WTC11 (cell line): ENCODE results near the gene KRTAP22-2. TPM values are rescaled to one million over a fixed set of nuclear protein-coding genes. Genes with fewer than 3 reads are reported as not detected.

Experiments
- ATAC-seq: fragments of 200-7000 bp; cut with Tn5 transposase; 2 replicates; pipeline ENCODE4 v1.10.0; 2021; ENCODE audit warnings: mild to moderate bottlenecking, moderate library complexity
- CTCF ChIA-PET: fragments of 300-600 bp; sonication (Branson Sonifier 250); formaldehyde crosslinking; loops from one replicate; lab custom pipeline; 2021; ENCODE audit warnings: antibody characterized with exemption; lab: Charles Lee
- POLR2A ChIA-PET: fragments of 350-600 bp; sonication (Branson Sonifier 250); formaldehyde crosslinking; loops from one replicate; lab custom pipeline; 2021; ENCODE audit warnings: antibody characterized with exemption; lab: Charles Lee
- DNase-seq: peaks from one replicate; pipeline ENCODE4 v3.0.0; 2021; ENCODE audit warnings: low spot score
- H3K27ac Mint-ChIP-seq: 2 replicates; pipeline ENCODE4 v1.8.0; 2021; ENCODE audit warnings: mixed read lengths
- H3K27me3 Mint-ChIP-seq: 2 replicates; pipeline ENCODE4 v1.8.0; 2021; ENCODE audit warnings: low read depth, mild to moderate bottlenecking, moderate library complexity, mixed read lengths
- H3K36me3 Mint-ChIP-seq: 2 replicates; pipeline ENCODE4 v1.8.0; 2021; ENCODE audit warnings: mixed read lengths
- H3K4me1 Mint-ChIP-seq: 2 replicates; pipeline ENCODE4 v1.8.0; 2022; ENCODE audit warnings: mixed read lengths
- H3K4me3 Mint-ChIP-seq: 2 replicates; pipeline ENCODE4 v1.8.0; 2021; ENCODE audit warnings: mild to moderate bottlenecking, moderate library complexity, mixed read lengths
- H3K9me3 Mint-ChIP-seq: 2 replicates; pipeline ENCODE4 v1.8.0; 2021; ENCODE audit warnings: mixed read lengths
- ATF6 ChIP-seq: sonication (generic); formaldehyde crosslinking; IDR thresholded peaks from 2 replicates; pipeline ENCODE4 v1.8.1; 2023; ENCODE audit warnings: mild to moderate bottlenecking, missing genetic modification reagents
- CREB1 ChIP-seq: sonication (generic); formaldehyde crosslinking; IDR thresholded peaks from 2 replicates; pipeline ENCODE4 v1.8.0; 2023; ENCODE audit warnings: mild to moderate bottlenecking, missing genetic modification reagents
- CREM ChIP-seq: sonication (generic); formaldehyde crosslinking; IDR thresholded peaks from 2 replicates; pipeline ENCODE4 v1.8.1; 2022; ENCODE audit warnings: mild to moderate bottlenecking, missing genetic modification reagents, moderate library complexity
- ERG ChIP-seq: fragments of 250-450 bp; sonication (Bioruptor Pico); IDR thresholded peaks from 2 replicates; pipeline ENCODE4 v1.8.0; 2021; ENCODE audit warnings: mild to moderate bottlenecking
- ESRRA ChIP-seq: sonication (generic); formaldehyde crosslinking; IDR thresholded peaks from 2 replicates; pipeline ENCODE4 v1.8.1; 2022; ENCODE audit warnings: mild to moderate bottlenecking, missing genetic modification reagents, borderline replicate concordance
- ETV6 ChIP-seq: sonication (generic); formaldehyde crosslinking; IDR thresholded peaks from 2 replicates; pipeline ENCODE4 v1.8.1; 2022; ENCODE audit warnings: mild to moderate bottlenecking, missing genetic modification reagents
- GABPB1 ChIP-seq: sonication (generic); formaldehyde crosslinking; IDR thresholded peaks from 2 replicates; pipeline ENCODE4 v1.8.1; 2023; ENCODE audit warnings: mild to moderate bottlenecking, missing genetic modification reagents
- IRF1 ChIP-seq: sonication (generic); formaldehyde crosslinking; IDR thresholded peaks from 2 replicates; pipeline ENCODE4 v1.8.0; 2023; ENCODE audit warnings: missing genetic modification reagents
- JAZF1 ChIP-seq: fragments of 250-450 bp; sonication (Bioruptor Pico); IDR thresholded peaks from 2 replicates; pipeline ENCODE4 v1.9.0; 2021; ENCODE audit warnings: moderate library complexity, mild to moderate bottlenecking, inconsistent platforms
- JUN ChIP-seq: sonication (generic); formaldehyde crosslinking; IDR thresholded peaks from 2 replicates; pipeline ENCODE4 v1.8.0; 2023; ENCODE audit warnings: mild to moderate bottlenecking, missing genetic modification reagents
- NR2C2 ChIP-seq: sonication (generic); formaldehyde crosslinking; IDR thresholded peaks from 2 replicates; pipeline ENCODE4 v1.8.0; 2022; ENCODE audit warnings: mild to moderate bottlenecking, missing genetic modification reagents
- PREB ChIP-seq: sonication (generic); formaldehyde crosslinking; IDR thresholded peaks from 2 replicates; pipeline ENCODE4 v1.8.1; 2022; ENCODE audit warnings: mild to moderate bottlenecking, missing genetic modification reagents, moderate library complexity, borderline replicate concordance
- SMAD4 ChIP-seq: sonication (generic); formaldehyde crosslinking; IDR thresholded peaks from 2 replicates; pipeline ENCODE4 v1.8.0; 2022; ENCODE audit warnings: mild to moderate bottlenecking, missing genetic modification reagents
- TP53 ChIP-seq: sonication (generic); formaldehyde crosslinking; IDR thresholded peaks from 2 replicates; pipeline ENCODE4 v1.8.1; 2023; ENCODE audit warnings: mild to moderate bottlenecking, missing genetic modification reagents
- USF1 ChIP-seq: sonication (generic); formaldehyde crosslinking; IDR thresholded peaks from 2 replicates; pipeline ENCODE4 v1.8.0; 2022; ENCODE audit warnings: mild to moderate bottlenecking, missing genetic modification reagents
- ZNF219 ChIP-seq: sonication (generic); formaldehyde crosslinking; IDR thresholded peaks from 2 replicates; pipeline ENCODE4 v1.8.0; 2023; ENCODE audit warnings: missing genetic modification reagents, mild to moderate bottlenecking, borderline replicate concordance
- ZNF281 ChIP-seq: sonication (generic); formaldehyde crosslinking; IDR thresholded peaks from 2 replicates; pipeline ENCODE4 v1.8.0; 2023; ENCODE audit warnings: mild to moderate bottlenecking, missing genetic modification reagents
- ZNF671 ChIP-seq: fragments of 250-450 bp; sonication (Bioruptor Pico); IDR thresholded peaks from 2 replicates; pipeline ENCODE4 v1.8.0; 2021; ENCODE audit warnings: mild to moderate bottlenecking
- total RNA-seq: library from RNA; stranded (reverse); gene quantifications from 3 replicates; pipeline ENCODE4 v1.2.3, GENCODE V29; 2021

The KRTAP22-2 gene
- total RNA-seq, 1 experiment from 2014 or later: not detected

- H3K4me3 Mint-ChIP-seq: no peak within 1 kb of the TSS
- H3K27me3 Mint-ChIP-seq: no peaks in the 10 kb centered on the region
- TF ChIP-seq IRF1 (CRISPR knock-in tag) (no peak), CREM (CRISPR knock-in tag) (no peak)
- ChIA-PET POLR2A (no interaction called here), CTCF (no interaction called here)
- no peak for ATAC-seq
- no peaks in the 10 kb centered on the region for H3K36me3 Mint-ChIP-seq
- DNase-seq: no peak
- no peak within 1 kb of the TSS for H3K27ac Mint-ChIP-seq
- H3K4me1 Mint-ChIP-seq: no peaks in the 10 kb centered on the region
- H3K9me3 Mint-ChIP-seq: peaks cover 12% of the 10 kb centered on the region
Measured at GRCh38 chr21:30561264-30561895, 28.8 kb downstream of the KRTAP22-2 start, which contains the start of gene KRTAP19-7. KRTAP19-7 (minus strand) TSS chr21:30561314; CDS start chr21:30561289, 25 bp downstream.

- CTCF ChIA-PET: no interaction called here
- POLR2A ChIA-PET: no interaction called here
Measured at GRCh38 chr21:30555095-30555494, 35.1 kb downstream of the KRTAP22-2 start.

More at GRCh38 chr21:30555095-30555494, 35.1 kb downstream of the KRTAP22-2 start:
- TF ChIP-seq PREB (CRISPR knock-in tag) (no peak), TP53 (CRISPR knock-in tag) (no peak), GABPB1 (CRISPR knock-in tag) (no peak), ZNF219 (CRISPR knock-in tag) (no peak), ZNF281 (CRISPR knock-in tag) (no peak), USF1 (CRISPR knock-in tag) (no peak), CREB1 (CRISPR knock-in tag) (no peak), SMAD4 (CRISPR knock-in tag) (no peak), ERG (CRISPR knock-in tag) (no peak), NR2C2 (CRISPR knock-in tag) (no peak), ATF6 (CRISPR knock-in tag) (no peak), JUN (no peak), ZNF671 (CRISPR knock-in tag) (no peak), ESRRA (CRISPR knock-in tag) (no peak), JAZF1 (CRISPR knock-in tag) (no peak), ETV6 (CRISPR knock-in tag) (no peak)
- TF ChIP-seq, all 79 proteins: peak for 0
- no peaks in the 10 kb centered on the region for H3K36me3 Mint-ChIP-seq
- no peak overlapping the region for H3K4me3 Mint-ChIP-seq
- DNase-seq: no peak
- peaks cover 30% of the 10 kb centered on the region for H3K9me3 Mint-ChIP-seq
- no peaks in the 10 kb centered on the region for H3K4me1 Mint-ChIP-seq
- no peaks in the 10 kb centered on the region for H3K27me3 Mint-ChIP-seq
- ATAC-seq: no peak
- no peak overlapping the region for H3K27ac Mint-ChIP-seq
